IPS-18a (cell line): Measurements from ENCODE around the gene BAHD1.

ENCODE experiments used
- H3K27ac ChIP-seq: one replicate; pipeline ENCODE4 v1.5.1; 2013; ENCODE audit warnings: low read length
- H3K27me3 ChIP-seq: one replicate; pipeline ENCODE4 v1.6.1; 2013; ENCODE audit warnings: mild to moderate bottlenecking, low read length; ENCODE audit not compliant: control insufficient read depth, insufficient read depth
- H3K36me3 ChIP-seq: one replicate; pipeline ENCODE4 v1.6.1; 2013; ENCODE audit warnings: low read depth, low read length; ENCODE audit not compliant: control insufficient read depth
- H3K4me1 ChIP-seq: one replicate; pipeline ENCODE4 v1.6.1; 2013; ENCODE audit warnings: low read depth, low read length; ENCODE audit not compliant: control insufficient read depth
- H3K4me3 ChIP-seq: one replicate; pipeline ENCODE4 v1.5.1; 2013; ENCODE audit warnings: low read length
- H3K9ac ChIP-seq: one replicate; pipeline ENCODE4 v1.6.1; 2013; ENCODE audit warnings: mild to moderate bottlenecking, low read length, moderate library complexity
- H3K9me3 ChIP-seq: one replicate; pipeline ENCODE4 v1.6.1; 2013; ENCODE audit warnings: low read depth, low read length; ENCODE audit not compliant: control insufficient read depth

BAHD1 gene

GRCh38 chr15:40463886-40464545 lies 23.3 kb downstream of the BAHD1 start:
- Histone ChIP-seq H3K4me3 (no peak overlapping the region), H3K27ac (no peak overlapping the region), H3K27me3 (no peaks in the 10 kb centered on the region), H3K9me3 (no peaks in the 10 kb centered on the region), H3K9ac (no peak overlapping the region), H3K4me1 (no peaks in the 10 kb centered on the region), H3K36me3 (peaks cover 73% of the 10 kb centered on the region)

- no peaks in the 10 kb centered on the region for H3K4me1 ChIP-seq
- H3K9ac ChIP-seq = no peak overlapping the region
- H3K9me3 ChIP-seq = no peaks in the 10 kb centered on the region
- no peak overlapping the region for H3K4me3 ChIP-seq
- H3K27me3 ChIP-seq = no peaks in the 10 kb centered on the region
- H3K36me3 ChIP-seq = peaks cover 68% of the 10 kb centered on the region
- H3K27ac ChIP-seq = no peak overlapping the region
Measured at GRCh38 chr15:40464595-40465185, 23.9 kb downstream of the BAHD1 start.

DNA sequence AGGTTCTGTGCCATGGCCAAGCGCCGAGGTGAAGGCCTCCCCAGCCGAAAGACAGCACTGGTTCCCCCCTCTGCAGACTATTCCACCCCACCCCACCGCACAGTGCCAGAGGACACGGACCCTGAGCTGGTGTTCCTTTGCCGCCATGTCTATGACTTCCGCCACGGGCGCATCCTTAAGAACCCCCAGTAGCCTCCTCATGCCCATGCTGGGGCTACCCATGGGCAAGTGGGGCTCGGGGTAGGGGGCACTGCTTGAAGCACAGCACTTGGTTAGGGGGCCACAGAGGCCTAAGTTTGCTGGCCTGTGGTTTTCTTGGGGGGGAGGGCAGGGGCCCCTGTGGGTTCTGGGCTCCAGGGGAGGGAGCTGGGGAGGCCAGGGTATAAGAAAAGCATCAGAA lies 25.2 kb downstream of the BAHD1 start:
- Histone ChIP-seq H3K36me3 (peaks cover 56% of the 10 kb centered on the region), H3K4me1 (peaks cover 4% of the 10 kb centered on the region), H3K27ac (no peak overlapping the region), H3K9ac (no peak overlapping the region), H3K4me3 (no peak overlapping the region), H3K27me3 (no peaks in the 10 kb centered on the region), H3K9me3 (no peaks in the 10 kb centered on the region)

- no peaks in the 10 kb centered on the region for H3K9me3 ChIP-seq
- H3K4me1 ChIP-seq = peaks cover 4% of the 10 kb centered on the region
- H3K4me3 ChIP-seq = no peak overlapping the region
- H3K9ac ChIP-seq = no peak overlapping the region
- no peak overlapping the region for H3K27ac ChIP-seq
- no peaks in the 10 kb centered on the region for H3K27me3 ChIP-seq
- H3K36me3 ChIP-seq = peaks cover 55% of the 10 kb centered on the region
Measured at GRCh38 chr15:40466426-40467260, 25.9 kb downstream of the BAHD1 start.

GRCh38 chr15:40467261-40467615 lies 26.5 kb downstream of the BAHD1 start:
- H3K36me3 ChIP-seq = peaks cover 50% of the 10 kb centered on the region
- H3K27ac ChIP-seq = no peak overlapping the region
- no peak overlapping the region for H3K9ac ChIP-seq

DNA sequence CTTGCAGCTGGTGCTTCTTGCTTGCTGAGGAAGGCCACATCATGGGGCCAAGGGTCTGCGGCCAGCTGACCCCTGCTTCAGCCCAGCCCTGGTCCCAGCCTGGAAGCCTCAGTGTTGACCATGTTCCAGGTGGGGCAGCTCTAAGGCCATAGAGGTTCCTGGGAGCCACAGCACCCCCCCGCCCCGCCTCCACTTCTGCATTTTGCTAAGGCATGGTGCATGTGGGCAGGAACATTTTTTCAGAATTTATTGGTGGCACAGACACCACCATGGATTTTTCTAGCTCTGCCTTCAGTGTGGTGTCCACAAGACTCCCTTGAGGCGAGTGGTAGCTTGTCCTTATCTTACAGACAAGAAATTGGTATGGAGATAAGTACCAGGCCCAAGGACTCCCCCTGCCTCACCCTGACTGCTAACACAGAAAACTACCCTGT lies 28.2 kb downstream of the BAHD1 start:
- Histone ChIP-seq H3K9ac (no peak overlapping the region), H3K9me3 (no peaks in the 10 kb centered on the region), H3K27ac (no peak overlapping the region)

More at GRCh38 chr15:40467261-40467615, 26.5 kb downstream of the BAHD1 start:
- Histone ChIP-seq H3K4me3 (no peak overlapping the region), H3K27me3 (no peaks in the 10 kb centered on the region), H3K4me1 (peaks cover 9% of the 10 kb centered on the region), H3K9me3 (no peaks in the 10 kb centered on the region)

DNA sequence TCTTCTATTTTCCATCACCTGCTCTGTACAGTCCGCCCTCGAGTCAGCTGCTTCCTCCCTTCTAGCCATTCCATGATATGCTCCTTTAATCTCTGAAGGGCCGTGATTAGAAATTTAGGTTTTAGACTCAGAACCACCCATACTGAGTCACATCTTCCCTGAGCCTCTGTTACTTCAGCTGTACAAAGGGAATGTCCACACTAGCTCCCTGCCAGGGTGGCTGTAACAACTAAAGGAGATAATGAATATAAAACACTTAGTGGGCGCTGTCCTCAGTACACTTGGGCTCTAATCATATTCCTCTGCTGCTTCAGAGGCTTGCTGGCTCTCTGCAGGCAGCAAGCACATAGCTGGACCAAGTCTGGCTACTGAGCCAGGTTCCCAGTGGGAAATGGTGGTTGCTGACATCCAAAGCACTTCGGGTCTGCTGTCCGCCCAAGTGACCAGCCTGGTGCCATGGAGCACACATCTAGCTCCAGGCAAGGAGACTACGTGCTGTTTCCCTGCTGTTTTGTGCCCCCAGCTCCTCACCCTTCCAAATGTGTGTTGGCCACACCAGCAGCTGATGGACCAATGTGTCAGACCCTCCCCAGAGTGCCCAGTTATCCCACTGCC lies 29.1 kb downstream of the BAHD1 start:
- Histone ChIP-seq H3K4me1 (peaks cover 9% of the 10 kb centered on the region), H3K4me3 (peak overlapping the region; percentile 58), H3K9ac (peak overlapping the region; percentile 43), H3K27me3 (no peaks in the 10 kb centered on the region), H3K9me3 (no peaks in the 10 kb centered on the region), H3K27ac (no peak overlapping the region), H3K36me3 (peaks cover 28% of the 10 kb centered on the region)

More for the DNA sequence above, 28.2 kb downstream of the BAHD1 start:
- Histone ChIP-seq H3K4me3 (no peak overlapping the region), H3K27me3 (no peaks in the 10 kb centered on the region), H3K36me3 (peaks cover 37% of the 10 kb centered on the region), H3K4me1 (peaks cover 9% of the 10 kb centered on the region)

- H3K27ac ChIP-seq = peak within 1 kb of the TSS; percentile 55
- H3K36me3 ChIP-seq = peaks cover 21% of the 10 kb centered on the region
- no peaks in the 10 kb centered on the region for H3K9me3 ChIP-seq
- no peaks in the 10 kb centered on the region for H3K27me3 ChIP-seq
- peaks cover 9% of the 10 kb centered on the region for H3K4me1 ChIP-seq
- H3K4me3 ChIP-seq = peak within 1 kb of the TSS; percentile 68
- H3K9ac ChIP-seq = peak within 1 kb of the TSS; percentile 53
Measured at GRCh38 chr15:40470423-40471104, 29.8 kb downstream of the BAHD1 start, which contains the start of gene CHST14. Gene CHST14 (plus strand): TSS chr15:40470984. CDS start chr15:40471214, 230 bp downstream.

DNA sequence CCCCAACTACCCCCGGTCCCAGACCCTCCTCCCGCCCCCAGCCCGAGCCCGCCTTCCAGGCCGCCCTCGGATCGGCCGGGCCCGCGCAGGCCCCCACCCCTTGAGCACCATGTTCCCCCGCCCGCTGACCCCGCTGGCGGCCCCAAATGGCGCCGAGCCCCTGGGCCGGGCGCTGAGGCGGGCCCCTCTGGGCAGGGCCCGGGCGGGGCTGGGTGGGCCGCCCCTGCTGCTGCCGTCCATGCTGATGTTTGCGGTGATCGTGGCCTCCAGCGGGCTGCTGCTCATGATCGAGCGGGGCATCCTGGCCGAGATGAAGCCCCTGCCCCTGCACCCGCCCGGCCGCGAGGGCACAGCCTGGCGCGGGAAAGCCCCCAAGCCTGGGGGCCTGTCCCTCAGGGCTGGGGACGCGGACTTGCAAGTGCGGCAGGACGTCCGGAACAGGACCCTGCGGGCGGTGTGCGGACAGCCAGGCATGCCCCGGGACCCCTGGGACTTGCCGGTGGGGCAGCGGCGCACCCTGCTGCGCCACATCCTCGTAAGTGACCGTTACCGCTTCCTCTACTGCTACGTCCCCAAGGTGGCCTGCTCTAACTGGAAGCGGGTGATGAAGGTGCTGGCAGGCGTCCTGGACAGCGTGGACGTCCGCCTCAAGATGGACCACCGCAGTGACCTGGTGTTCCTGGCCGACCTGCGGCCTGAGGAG lies 30.5 kb downstream of the BAHD1 start:
- Histone ChIP-seq H3K9ac (peak overlapping the region; percentile 53), H3K27me3 (no peaks in the 10 kb centered on the region), H3K4me1 (peaks cover 9% of the 10 kb centered on the region), H3K27ac (no peak overlapping the region), H3K36me3 (peaks cover 14% of the 10 kb centered on the region), H3K9me3 (no peaks in the 10 kb centered on the region), H3K4me3 (peak overlapping the region; percentile 68)

GRCh38 chr15:40471808-40472150 lies 31.0 kb downstream of the BAHD1 start:
- Histone ChIP-seq H3K4me1 (peaks cover 9% of the 10 kb centered on the region), H3K27me3 (no peaks in the 10 kb centered on the region), H3K27ac (no peak overlapping the region), H3K4me3 (peak overlapping the region; percentile 68), H3K9ac (peak overlapping the region; percentile 53), H3K9me3 (no peaks in the 10 kb centered on the region), H3K36me3 (peaks cover 9% of the 10 kb centered on the region)
